ENCODE results near the gene PGP. TPM values are rescaled to one million over a fixed set of nuclear protein-coding genes. Genes with fewer than 3 reads are reported as not detected.
A peak's percentile ranks its signal among the peaks of the same experiment; 100 is the strongest.

The PGP gene
- total RNA-seq, 2 experiments from 2014 or later = 19.8 to 20.1 TPM

DNA sequence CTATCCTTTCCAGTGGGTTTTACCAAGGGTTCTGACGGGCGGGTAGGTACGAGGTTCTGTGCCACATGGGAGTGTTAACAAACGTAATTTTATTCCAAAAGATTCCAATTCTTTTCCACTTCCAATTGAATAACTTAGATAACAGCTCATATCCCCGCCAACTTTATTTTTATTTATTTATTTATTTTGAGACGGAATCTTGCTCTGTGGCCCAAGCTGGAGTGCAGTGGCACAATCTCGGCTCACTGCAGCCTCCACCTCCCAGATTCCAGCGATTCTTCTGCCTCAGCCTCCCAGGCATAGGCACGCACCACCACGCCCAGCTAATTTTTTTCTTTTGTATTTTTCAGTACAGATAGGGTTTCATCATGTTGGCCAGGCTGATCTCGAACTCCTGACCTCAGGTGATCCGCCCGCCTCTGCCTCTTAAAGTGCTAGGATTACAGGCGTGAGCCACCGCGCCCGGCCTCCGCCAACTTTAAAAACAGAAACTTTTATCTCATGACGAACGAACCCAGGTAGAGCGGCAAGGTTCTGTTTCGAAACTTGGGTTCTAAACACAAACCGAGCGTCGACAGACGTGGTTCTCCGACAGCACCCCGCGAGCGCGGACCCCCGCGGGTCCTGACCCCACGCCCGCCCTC, 36.1 kb upstream of the PGP start:
- Mint-ChIP-seq H3K36me3 (ENCODE audit: low read depth) (peaks cover 33% of the 10 kb centered on the region), H3K27me3 (no peaks in the 10 kb centered on the region), H3K9me3 (no peaks in the 10 kb centered on the region), H3K4me3 (peak overlapping the region; percentile 88), H3K4me1 (ENCODE audit: low read depth) (peaks cover 14% of the 10 kb centered on the region), H3K27ac (peak overlapping the region; percentile 91)
- CTCF ChIA-PET = interaction anchor here (0.9 to 3.1 kb wide), 4 partner anchors 12 to 56 kb away, joined by 4 to 24 read pairs (median 10); partner anchors contain the start of gene CASKIN1
- ATAC-seq (no peak), DNase-seq (peak; percentile 70)
- POLR2A ChIA-PET = interaction anchor here (0.8 to 3.8 kb wide), 21 partner anchors 9 to 646 kb away, joined by 3 to 59 read pairs (median 5); partner anchors contain the start of genes BRICD5, DNASE1L2, RNPS1 and TRAF7
- TF ChIP-seq, protein P1, sequence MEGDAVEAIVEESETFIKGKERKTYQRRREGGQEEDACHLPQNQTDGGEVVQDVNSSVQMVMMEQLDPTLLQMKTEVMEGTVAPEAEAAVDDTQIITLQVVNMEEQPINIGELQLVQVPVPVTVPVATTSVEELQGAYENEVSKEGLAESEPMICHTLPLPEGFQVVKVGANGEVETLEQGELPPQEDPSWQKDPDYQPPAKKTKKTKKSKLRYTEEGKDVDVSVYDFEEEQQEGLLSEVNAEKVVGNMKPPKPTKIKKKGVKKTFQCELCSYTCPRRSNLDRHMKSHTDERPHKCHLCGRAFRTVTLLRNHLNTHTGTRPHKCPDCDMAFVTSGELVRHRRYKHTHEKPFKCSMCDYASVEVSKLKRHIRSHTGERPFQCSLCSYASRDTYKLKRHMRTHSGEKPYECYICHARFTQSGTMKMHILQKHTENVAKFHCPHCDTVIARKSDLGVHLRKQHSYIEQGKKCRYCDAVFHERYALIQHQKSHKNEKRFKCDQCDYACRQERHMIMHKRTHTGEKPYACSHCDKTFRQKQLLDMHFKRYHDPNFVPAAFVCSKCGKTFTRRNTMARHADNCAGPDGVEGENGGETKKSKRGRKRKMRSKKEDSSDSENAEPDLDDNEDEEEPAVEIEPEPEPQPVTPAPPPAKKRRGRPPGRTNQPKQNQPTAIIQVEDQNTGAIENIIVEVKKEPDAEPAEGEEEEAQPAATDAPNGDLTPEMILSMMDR (IDR thresholded peaks at IDR 0.05) = no peak
- intact Hi-C loops (cut with micrococcal nuclease) = no loop called here

GRCh38 chr16:2246301-2246885, 31.8 kb upstream of the PGP start:
- H3K27ac Mint-ChIP-seq = no peak overlapping the region
- CTCF ChIA-PET = interaction anchor here (1.1 kb wide), 1 partner anchor 11 kb away, joined by 3 read pairs; no protein-coding TSS in a partner anchor

DNA sequence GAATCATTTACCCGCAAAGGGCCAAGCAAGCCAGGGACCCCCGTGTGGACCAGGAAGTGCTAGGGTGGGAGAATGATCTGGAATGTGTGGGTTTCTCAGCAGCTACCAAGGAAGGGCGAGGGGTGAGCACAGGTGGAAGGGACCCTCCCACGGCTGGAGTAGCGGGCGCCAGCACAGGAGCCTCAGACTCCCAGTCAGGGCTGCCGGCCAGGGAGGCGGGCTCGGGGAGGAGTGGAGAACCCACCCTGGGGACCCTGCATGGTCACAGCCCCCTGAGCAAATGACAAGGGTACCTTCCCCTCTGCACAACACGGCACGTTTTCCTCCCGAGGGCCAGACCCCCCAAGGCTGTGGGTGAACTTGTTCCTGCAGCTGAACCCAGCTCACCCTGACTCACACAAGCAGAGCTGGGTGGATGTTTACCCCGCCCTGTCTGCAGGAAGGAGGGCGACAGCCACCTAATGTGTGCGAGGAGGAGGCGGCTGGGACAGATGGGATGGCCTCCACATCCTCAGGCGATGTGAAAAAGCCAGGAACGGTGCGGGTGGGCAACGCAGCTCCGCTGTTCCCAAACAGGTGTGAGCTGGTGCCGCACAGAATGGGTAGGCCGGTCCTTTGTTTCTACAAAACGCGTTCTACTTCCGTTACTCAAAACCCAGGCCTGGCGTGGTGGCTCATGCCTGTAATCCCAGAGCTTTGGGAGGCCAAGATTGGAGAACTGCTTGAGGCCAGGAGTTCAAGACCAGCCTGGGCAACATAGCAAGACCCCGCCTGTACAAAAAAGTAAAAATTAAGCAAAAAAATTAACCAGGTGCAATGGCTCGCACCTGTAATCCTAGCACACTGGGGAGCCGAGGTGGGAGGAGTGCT, 30.5 kb upstream of the PGP start:
- Mint-ChIP-seq H3K36me3 (ENCODE audit: low read depth) (peaks cover 16% of the 10 kb centered on the region), H3K4me3 (no peak overlapping the region), H3K27me3 (no peaks in the 10 kb centered on the region), H3K4me1 (ENCODE audit: low read depth) (no peaks in the 10 kb centered on the region), H3K27ac (no peak overlapping the region), H3K9me3 (no peaks in the 10 kb centered on the region)
- ChIA-PET CTCF (interaction anchor here (1.1 kb wide), 1 partner anchor 50 kb away, joined by 3 read pairs; no protein-coding TSS in a partner anchor), POLR2A (interaction anchor here (0.9 kb wide), 1 partner anchor 51 kb away, joined by 4 read pairs; no protein-coding TSS in a partner anchor)
- DNase-seq = no peak
- intact Hi-C loops (cut with micrococcal nuclease) = no loop called here
- no peak for ATAC-seq
- TF ChIP-seq, protein P1 (IDR thresholded peaks at IDR 0.05) = no peak

More at GRCh38 chr16:2246301-2246885, 31.8 kb upstream of the PGP start:
- no peaks in the 10 kb centered on the region for H3K9me3 Mint-ChIP-seq
- intact Hi-C loops (cut with micrococcal nuclease) = no loop called here
- peaks cover 18% of the 10 kb centered on the region for H3K36me3 Mint-ChIP-seq (ENCODE audit: low read depth)
- ATAC-seq = no peak
- H3K4me1 Mint-ChIP-seq (ENCODE audit: low read depth) = peaks cover 5% of the 10 kb centered on the region
- DNase-seq = no peak
- H3K4me3 Mint-ChIP-seq = no peak overlapping the region
- POLR2A ChIA-PET = interaction anchor here (1.2 kb wide), 1 partner anchor 20 kb away, joined by 3 read pairs; no protein-coding TSS in a partner anchor
- H3K27me3 Mint-ChIP-seq = no peaks in the 10 kb centered on the region
- TF ChIP-seq, protein P1 (IDR thresholded peaks at IDR 0.05) = no peak

- H3K4me1 Mint-ChIP-seq (ENCODE audit: low read depth) = no peaks in the 10 kb centered on the region
- CTCF ChIA-PET = no interaction called here
- H3K9me3 Mint-ChIP-seq = no peaks in the 10 kb centered on the region
- no peak overlapping the region for H3K27ac Mint-ChIP-seq
- no peaks in the 10 kb centered on the region for H3K27me3 Mint-ChIP-seq
- no peak for ATAC-seq
- intact Hi-C loops (cut with micrococcal nuclease) = no loop called here
- no peak for DNase-seq
- TF ChIP-seq, protein P1 (IDR thresholded peaks at IDR 0.05) = no peak
- POLR2A ChIA-PET = no interaction called here
- H3K36me3 Mint-ChIP-seq (ENCODE audit: low read depth) = peaks cover 14% of the 10 kb centered on the region
- no peak overlapping the region for H3K4me3 Mint-ChIP-seq
Measured at GRCh38 chr16:2244301-2244700, 29.7 kb upstream of the PGP start.

Measured in activated CD8-positive, alpha-beta T cell treated with anti-CD3 and anti-CD28 coated beads for 36 hours (primary cell).